RWPE2 (cell line): ENCODE data around the gene PGLYRP4.

Source experiments
- ATAC-seq: fragments of 200-7000 bp; cut with Tn5 transposase; 3 replicates; pipeline ENCODE4 v1.9.1; 2021; ENCODE audit warnings: low read depth
- DNase-seq: peaks from one replicate; pipeline ENCODE4 v3.0.0-alpha.2; 2020; ENCODE audit warnings: low spot score
- H3K27ac ChIP-seq: fragments of 450-650 bp; 2 replicates; pipeline ENCODE4 v1.5.1; 2017; ENCODE audit warnings: mild to moderate bottlenecking; ENCODE audit not compliant: poor library complexity, severe bottlenecking
- H3K27me3 ChIP-seq: fragments of 250-450 bp; sonication (Bioruptor Pico); 2 replicates; pipeline ENCODE4 v1.5.1; 2021; ENCODE audit warnings: mild to moderate bottlenecking, moderate library complexity; ENCODE audit not compliant: insufficient read depth, poor library complexity, severe bottlenecking
- H3K36me3 ChIP-seq: fragments of 250-450 bp; sonication (Bioruptor Pico); 2 replicates; pipeline ENCODE4 v1.5.1; 2020; ENCODE audit warnings: low read depth, mild to moderate bottlenecking, moderate library complexity
- H3K4me1 ChIP-seq: fragments of 250-450 bp; sonication (Bioruptor Pico); 2 replicates; pipeline ENCODE4 v1.5.1; 2021; ENCODE audit warnings: mild to moderate bottlenecking, moderate library complexity; ENCODE audit not compliant: insufficient read depth, poor library complexity, severe bottlenecking
- H3K4me3 ChIP-seq: fragments of 250-450 bp; sonication (Bioruptor Pico); 2 replicates; pipeline ENCODE4 v1.5.1; 2021; ENCODE audit warnings: mild to moderate bottlenecking, moderate library complexity; ENCODE audit not compliant: severe bottlenecking
- H3K9me3 ChIP-seq: fragments of 250-450 bp; sonication (Bioruptor Pico); 2 replicates; pipeline ENCODE4 v1.5.1; 2021; ENCODE audit warnings: mild to moderate bottlenecking, moderate library complexity; ENCODE audit not compliant: severe bottlenecking
- CTCF ChIP-seq: fragments of 450-650 bp; IDR thresholded peaks from one replicate; pipeline ENCODE4 v1.5.1; 2017; ENCODE audit warnings: mild to moderate bottlenecking, moderate library complexity; ENCODE audit not compliant: poor library complexity, severe bottlenecking

Gene PGLYRP4

DNA sequence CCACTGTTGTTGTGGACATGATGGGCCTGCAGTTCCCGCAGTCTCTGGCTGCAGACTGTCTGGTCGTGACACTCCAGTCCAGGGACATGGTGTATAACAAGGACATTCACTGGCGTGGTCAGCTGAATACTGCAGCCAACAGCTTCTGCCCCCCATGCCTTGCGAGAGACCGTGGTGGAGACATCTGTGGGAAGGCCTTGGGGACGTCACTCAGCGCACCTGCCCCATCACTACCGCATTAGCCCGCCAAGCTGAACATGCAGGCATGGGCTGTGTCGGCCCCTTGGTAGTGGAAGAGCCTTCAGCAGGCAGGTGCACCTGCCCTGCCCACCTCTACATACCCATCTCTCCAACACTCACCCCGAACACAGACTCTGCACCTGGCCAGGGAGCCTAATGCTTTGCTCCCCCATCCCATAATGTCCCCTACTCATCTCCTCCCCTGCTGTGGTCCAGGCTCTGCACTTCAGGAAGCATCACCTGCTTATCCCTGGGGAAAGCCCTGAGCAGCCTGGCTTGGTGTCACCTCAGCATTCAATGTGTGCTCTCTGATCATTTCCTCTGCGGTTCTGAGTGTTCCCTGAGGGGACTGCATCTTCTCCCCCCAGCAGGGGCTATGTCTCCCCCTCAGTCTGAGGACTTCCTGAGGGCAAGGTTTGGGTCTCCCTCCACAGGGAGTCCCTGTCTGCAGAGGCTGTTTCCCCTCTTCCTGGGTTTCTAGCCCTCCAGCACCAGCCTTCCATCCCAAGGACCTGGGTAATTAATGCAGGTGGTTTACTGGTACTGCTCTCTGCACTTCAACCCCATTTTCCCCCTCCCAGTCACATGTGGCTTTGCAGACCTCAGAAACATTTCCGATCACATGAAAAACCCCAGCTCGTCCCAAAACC, 3.2 kb downstream of the PGLYRP4 start:
- no peaks in the 10 kb centered on the region for H3K9me3 ChIP-seq
- no peak for TF ChIP-seq CTCF
- H3K27ac ChIP-seq = no peak overlapping the region
- H3K4me3 ChIP-seq = no peak overlapping the region
- H3K36me3 ChIP-seq = no peaks in the 10 kb centered on the region
- ATAC-seq (no peak), DNase-seq (no peak)
- H3K27me3 ChIP-seq = no peaks in the 10 kb centered on the region
- H3K4me1 ChIP-seq = peaks cover 3% of the 10 kb centered on the region

DNA sequence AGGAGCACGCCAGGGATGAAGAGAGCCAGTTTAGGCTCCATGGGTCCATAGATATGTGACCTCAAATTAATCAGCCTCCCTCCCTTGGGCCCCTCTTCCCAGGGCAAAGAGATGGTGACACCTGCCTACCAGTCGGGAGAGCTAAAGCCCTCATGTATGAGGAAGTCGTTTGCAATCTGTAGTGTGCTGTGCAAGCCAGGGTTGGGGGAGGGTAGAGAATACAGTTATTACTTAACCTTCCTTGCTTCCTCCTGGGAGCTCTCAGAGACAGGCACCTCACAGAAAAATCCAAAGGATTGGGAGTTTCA, 4.0 kb downstream of the PGLYRP4 start:
- TF ChIP-seq CTCF = no peak

GRCh38 chr1:153343811-153344717, 4.6 kb downstream of the PGLYRP4 start:
- Histone ChIP-seq H3K4me1 (peaks cover 2% of the 10 kb centered on the region), H3K36me3 (no peaks in the 10 kb centered on the region), H3K9me3 (no peaks in the 10 kb centered on the region), H3K27me3 (no peaks in the 10 kb centered on the region), H3K27ac (no peak overlapping the region), H3K4me3 (no peak overlapping the region)
- no peak for DNase-seq
- no peak for TF ChIP-seq CTCF
- ATAC-seq = no peak; the same call in 2 of the 3 replicates

More for the DNA sequence above, 4.0 kb downstream of the PGLYRP4 start:
- Histone ChIP-seq H3K9me3 (no peaks in the 10 kb centered on the region), H3K27ac (no peak overlapping the region), H3K4me3 (no peak overlapping the region), H3K27me3 (no peaks in the 10 kb centered on the region), H3K4me1 (peaks cover 3% of the 10 kb centered on the region), H3K36me3 (no peaks in the 10 kb centered on the region)
- ATAC-seq (no peak), DNase-seq (no peak)

DNA sequence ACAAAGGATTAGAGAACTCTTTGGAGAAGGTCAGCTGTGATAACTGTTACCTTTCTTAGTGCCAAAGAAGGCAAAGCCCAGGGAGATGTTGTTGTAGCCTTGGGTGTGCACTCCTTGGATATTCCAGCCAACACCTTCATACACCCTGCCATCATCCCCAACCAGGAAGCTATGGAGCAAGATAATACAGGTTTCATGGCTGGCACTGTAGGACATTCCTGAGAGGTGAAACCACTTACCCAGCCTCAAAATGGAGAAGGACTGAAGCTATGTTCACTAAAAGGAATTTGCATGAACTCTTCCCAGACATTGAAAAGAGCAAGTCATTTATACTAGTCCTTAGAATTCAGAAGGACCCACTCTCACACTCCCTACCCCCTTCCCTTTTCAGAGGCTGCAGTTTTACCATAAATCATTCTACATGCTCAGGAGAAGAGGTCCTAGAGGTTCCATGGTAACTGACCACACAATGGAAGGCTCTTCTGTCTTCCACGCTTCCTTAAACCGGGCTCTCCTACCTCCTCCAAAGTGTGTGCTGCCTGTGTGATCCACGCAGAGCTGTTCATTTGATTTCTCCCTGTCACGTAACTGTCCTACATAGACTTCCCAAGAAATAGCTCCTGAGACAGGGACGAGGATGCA, 5.5 kb downstream of the PGLYRP4 start:
- Histone ChIP-seq H3K4me1 (no peaks in the 10 kb centered on the region), H3K36me3 (no peaks in the 10 kb centered on the region)
- no peak for DNase-seq

More for the DNA sequence above, 5.5 kb downstream of the PGLYRP4 start:
- no peak for TF ChIP-seq CTCF
- Histone ChIP-seq H3K9me3 (no peaks in the 10 kb centered on the region), H3K4me3 (no peak overlapping the region), H3K27me3 (no peaks in the 10 kb centered on the region), H3K27ac (no peak overlapping the region)
- ATAC-seq = no peak
